ENCODE results near the gene MRPL53. TPM values are rescaled to one million over a fixed set of nuclear protein-coding genes. Genes with fewer than 3 reads are reported as not detected.

MRPL53 gene
- total RNA-seq, 1 donor from 2014 or later = 87.5 TPM

- no peak for ATAC-seq
Measured at GRCh38 chr2:74424995-74425406, 47.5 kb downstream of the MRPL53 start.

GRCh38 chr2:74424139-74424992 is 48.1 kb downstream of the MRPL53 start:
- ATAC-seq = no peak

- no peak for ATAC-seq
Measured at GRCh38 chr2:74423231-74424095, 49.0 kb downstream of the MRPL53 start.

Other genes with a start within 250 kb of the MRPL53 start
- 0.56 TPM for gene SLC4A5, start 129.3 kb downstream of the MRPL53 start, total RNA-seq
- gene DCTN1, start 92.4 kb downstream of the MRPL53 start, total RNA-seq = 86.4 TPM
- 0.56 TPM for gene C2orf81, start 51.1 kb downstream of the MRPL53 start, total RNA-seq
- gene WDR54, start 51.0 kb downstream of the MRPL53 start, total RNA-seq = 4.3 TPM
- 18.3 TPM for gene RTKN, start 30.7 kb downstream of the MRPL53 start, total RNA-seq
- 22.6 TPM for gene INO80B, start 17.6 kb downstream of the MRPL53 start, total RNA-seq
- 30.6 TPM for gene WBP1, start 14.2 kb downstream of the MRPL53 start, total RNA-seq
- 22.6 TPM for gene MOGS, start 7.3 kb downstream of the MRPL53 start, total RNA-seq
- 4.6 TPM for gene CCDC142, start 10.3 kb upstream of the MRPL53 start, total RNA-seq
- 10.5 TPM for gene TTC31, start 10.4 kb upstream of the MRPL53 start, total RNA-seq
- gene LBX2, start 26.9 kb upstream of the MRPL53 start, total RNA-seq = 0.32 TPM
- gene PCGF1, start 35.0 kb upstream of the MRPL53 start, total RNA-seq = 20.6 TPM
- gene TLX2, start 41.8 kb upstream of the MRPL53 start, total RNA-seq = not detected
- gene DQX1, start 53.6 kb upstream of the MRPL53 start, total RNA-seq = 5.6 TPM
- 74.2 TPM for gene AUP1, start 57.0 kb upstream of the MRPL53 start, total RNA-seq
- gene HTRA2, start 57.3 kb upstream of the MRPL53 start, total RNA-seq = 17.9 TPM
- gene LOXL3, start 81.3 kb upstream of the MRPL53 start, total RNA-seq = 0.52 TPM
- 0.56 TPM for gene DOK1, start 82.0 kb upstream of the MRPL53 start, total RNA-seq
- 1.6 TPM for gene M1AP, start 175.7 kb upstream of the MRPL53 start, total RNA-seq
- gene SEMA4F, start 181.6 kb upstream of the MRPL53 start, total RNA-seq = 1.4 TPM

All from esophagus mucosa (tissue), 1 donor.